Testis (tissue), 3 donors: ENCODE data around the gene TLCD1. TPM values are rescaled to one million over a fixed set of nuclear protein-coding genes. Genes with fewer than 3 reads are reported as not detected.
A peak's percentile ranks its signal among the peaks of the same experiment; 100 is the strongest.

Experiments used
- DNase-seq: peaks from one replicate; pipeline ENCODE4 v3.0.0-alpha.2; 2019
- H3K27ac ChIP-seq, 2 donors: fragments of 200-600 bp; sonication (generic); one replicate each; pipeline ENCODE4 v1.5.1; 2019
- H3K27me3 ChIP-seq: fragments of 200-600 bp; sonication (generic); one replicate; pipeline ENCODE4 v1.5.1; 2019
- H3K36me3 ChIP-seq: fragments of 200-600 bp; sonication (generic); one replicate; pipeline ENCODE4 v1.5.1; 2017; ENCODE audit warnings: low read depth; ENCODE audit errors: missing control alignments
- H3K4me1 ChIP-seq: fragments of 200-600 bp; sonication (generic); one replicate; pipeline ENCODE4 v1.5.1; 2019
- H3K4me3 ChIP-seq, 2 donors: fragments of 200-600 bp; sonication (generic); one replicate each; pipeline ENCODE4 v1.5.1; 2017 to 2019
- H3K9me3 ChIP-seq: fragments of 200-600 bp; sonication (generic); one replicate; pipeline ENCODE4 v1.5.1; 2017
- POLR2A ChIP-seq: fragments of 450-650 bp; IDR thresholded peaks from one replicate; pipeline ENCODE4 v1.6.1; 2017; ENCODE audit warnings: antibody characterized with exemption, mild to moderate bottlenecking, moderate library complexity
- WGBS, 2 donors: methylation state at CpG; one replicate each; pipeline ENCODE4 v1.1.5; 2018; 5-methylcytosine and 5-hydroxymethylcytosine counted together
- intact Hi-C: fragments of 100-400 bp; cut with DNase I; formaldehyde crosslinking; loops from one replicate; pipeline ENCODE4 v1.15.1; 2023; ENCODE audit warnings: low total_unique reads
- polyA plus RNA-seq: library from polyadenylated mRNA; stranded (reverse); fragments of 350-450 nt; fragmentation: Illumina TruSeq; extraction: RNeasy Lipid Tissue Mini Kit (QIAGEN cat#74804); gene quantifications from one replicate; pipeline ENCODE4 v1.2.3, GENCODE V29; 2014; ENCODE audit warnings: low read depth, low replicate concordance; ENCODE audit not compliant: insufficient read depth
- total RNA-seq, 2 donors: library from RNA; depleted of rRNA; stranded (reverse); fragments of >200 nt; gene quantifications; one replicate each; pipeline ENCODE4 v1.2.3, GENCODE V29; 2016
- TF ChIP-seq, protein P1 (sequence below), 3 experiments: fragments of 450-650 bp in 2 of 3; fragments of 200-600 bp in 1 of 3; sonication (generic) in 1 of 3; IDR thresholded peaks; one replicate each; pipeline ENCODE4 v1.5.1; 2016 to 2019; ENCODE audit warnings: antibody characterized with exemption in 3 of 3, mild to moderate bottlenecking in 2 of 3, moderate library complexity in 1 of 3

The TLCD1 gene
- total and polyA plus RNA-seq, 3 donors from 2014 or later: 4.2 to 18.0 (median 8.6) TPM

DNA sequence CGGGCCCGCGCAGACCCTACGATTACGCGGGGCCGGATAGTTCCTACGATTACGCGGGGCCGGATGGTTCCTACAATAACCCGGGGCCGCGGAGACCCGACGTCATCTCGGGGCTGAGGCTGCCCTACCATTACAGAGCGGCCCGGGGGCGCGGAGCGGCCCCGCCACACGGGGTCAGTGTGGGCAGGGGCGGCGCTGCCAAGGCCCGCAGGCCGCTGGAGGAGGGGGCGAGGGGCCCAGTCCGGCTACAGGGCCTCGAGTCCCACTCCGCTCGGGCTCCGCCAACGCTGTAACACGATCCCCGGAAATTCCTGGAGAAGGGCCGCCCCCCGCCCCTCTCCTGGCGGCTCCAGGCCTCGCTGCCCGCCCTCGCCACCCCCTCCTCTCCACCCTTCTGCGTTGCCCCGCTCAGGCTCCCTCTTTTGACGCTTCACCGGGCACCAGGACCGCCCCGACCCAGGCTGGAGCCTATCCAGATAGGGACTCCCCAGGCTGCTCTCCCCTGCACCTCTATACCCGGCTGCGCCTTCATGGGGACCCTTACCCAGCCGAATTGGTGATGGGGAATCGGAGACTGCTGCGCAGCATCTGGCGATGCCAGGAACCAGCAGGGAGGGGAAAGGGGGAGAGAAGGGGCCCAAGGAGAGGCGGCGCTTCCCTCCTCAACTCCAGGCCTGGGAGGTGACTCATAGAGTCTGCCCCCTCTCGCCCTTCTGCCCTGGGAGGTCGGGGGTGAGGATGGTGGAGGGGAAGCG lies 8.3 kb downstream of the TLCD1 start, which contains the start of gene RAB34:
Gene RAB34, minus strand, starts transcription at position 291 of the 755 bp plus-strand sequence. CDS start 602 bp downstream, outside the sequence.
- DNase-seq: peak; percentile 71
- Histone ChIP-seq H3K9me3 (no peaks in the 10 kb centered on the region), H3K4me1 (peaks cover 45% of the 10 kb centered on the region), H3K27me3 (no peaks in the 10 kb centered on the region), H3K27ac (peak within 1 kb of the TSS; percentile 89 to 92), H3K36me3 (no peaks in the 10 kb centered on the region), H3K4me3 (peak within 1 kb of the TSS; percentile 67 to 71)
- WGBS, 2 donors: 2 to 5% methylated on average over 6 to 47 of the region's 60 CpGs
- no peak for TF ChIP-seq POLR2A
- TF ChIP-seq, protein P1, sequence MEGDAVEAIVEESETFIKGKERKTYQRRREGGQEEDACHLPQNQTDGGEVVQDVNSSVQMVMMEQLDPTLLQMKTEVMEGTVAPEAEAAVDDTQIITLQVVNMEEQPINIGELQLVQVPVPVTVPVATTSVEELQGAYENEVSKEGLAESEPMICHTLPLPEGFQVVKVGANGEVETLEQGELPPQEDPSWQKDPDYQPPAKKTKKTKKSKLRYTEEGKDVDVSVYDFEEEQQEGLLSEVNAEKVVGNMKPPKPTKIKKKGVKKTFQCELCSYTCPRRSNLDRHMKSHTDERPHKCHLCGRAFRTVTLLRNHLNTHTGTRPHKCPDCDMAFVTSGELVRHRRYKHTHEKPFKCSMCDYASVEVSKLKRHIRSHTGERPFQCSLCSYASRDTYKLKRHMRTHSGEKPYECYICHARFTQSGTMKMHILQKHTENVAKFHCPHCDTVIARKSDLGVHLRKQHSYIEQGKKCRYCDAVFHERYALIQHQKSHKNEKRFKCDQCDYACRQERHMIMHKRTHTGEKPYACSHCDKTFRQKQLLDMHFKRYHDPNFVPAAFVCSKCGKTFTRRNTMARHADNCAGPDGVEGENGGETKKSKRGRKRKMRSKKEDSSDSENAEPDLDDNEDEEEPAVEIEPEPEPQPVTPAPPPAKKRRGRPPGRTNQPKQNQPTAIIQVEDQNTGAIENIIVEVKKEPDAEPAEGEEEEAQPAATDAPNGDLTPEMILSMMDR (IDR thresholded peaks at IDR 0.05): no peak
- intact Hi-C loops: no loop called here

DNA sequence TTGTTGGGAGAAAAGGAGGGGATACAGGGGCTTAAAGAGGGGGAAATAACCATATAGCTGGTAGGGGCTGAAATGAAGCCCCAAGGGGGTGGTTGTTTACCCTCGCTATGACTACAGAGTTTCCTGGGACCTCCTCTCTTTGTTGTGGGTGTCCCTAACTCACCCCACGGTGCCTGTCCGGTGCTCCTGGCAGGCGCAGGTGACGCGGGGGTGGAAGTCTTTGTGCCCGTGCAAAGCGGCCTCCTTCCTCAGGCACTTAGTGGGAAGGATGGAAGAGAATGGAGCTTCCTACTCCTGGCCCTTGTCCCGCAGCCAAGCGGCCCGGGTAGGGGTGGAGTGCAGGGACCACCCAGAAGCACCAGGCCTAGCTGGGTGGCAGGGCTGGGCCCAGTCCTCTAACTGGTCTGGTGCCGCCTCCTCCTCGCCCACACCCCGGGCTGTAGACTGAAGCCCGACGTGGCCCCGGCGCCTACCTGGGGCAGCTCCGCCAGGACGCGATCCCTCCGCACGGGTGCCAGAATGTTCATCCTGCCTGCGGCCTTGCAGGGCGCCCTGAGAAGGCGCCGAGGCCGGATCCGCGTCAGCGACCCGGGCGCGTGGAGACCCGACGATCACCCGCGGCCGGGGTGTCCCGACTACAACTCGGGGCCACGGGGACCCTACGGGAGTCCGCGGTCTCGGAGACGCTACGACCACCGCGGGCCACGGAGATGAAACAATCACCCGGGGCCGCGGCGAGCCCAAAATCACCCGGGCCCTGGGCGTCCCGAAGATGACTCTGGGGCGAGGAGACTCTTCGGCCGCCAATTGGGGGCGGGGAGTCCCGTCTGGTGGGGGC lies 9.1 kb downstream of the TLCD1 start:
- peak overlapping the region; percentile 67 to 71 for H3K4me3 ChIP-seq
- 8 to 33% methylated on average over 1 to 43 of the region's 63 CpGs for WGBS, 2 donors
- intact Hi-C loops: no loop called here

DNA sequence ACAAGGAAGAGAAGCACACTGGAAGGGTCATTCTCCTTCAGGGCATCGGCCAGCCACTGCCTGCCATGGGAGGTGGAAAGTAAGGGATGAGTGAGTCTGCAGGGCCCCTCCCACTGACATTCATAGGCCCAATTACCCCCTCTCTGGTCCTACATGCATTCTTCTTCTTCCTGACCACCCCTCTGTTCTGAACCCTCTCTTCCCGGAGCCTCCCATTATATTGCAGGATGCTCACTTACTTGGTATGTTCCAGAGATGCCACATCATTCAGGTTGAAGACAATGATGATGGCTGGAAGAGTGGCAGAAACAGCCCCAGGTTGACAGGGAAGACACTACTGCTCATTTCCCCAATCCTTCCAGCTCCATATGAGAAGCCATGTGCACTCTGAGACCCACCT lies 10.8 kb downstream of the TLCD1 start:
- Histone ChIP-seq H3K9me3 (no peaks in the 10 kb centered on the region), H3K36me3 (no peaks in the 10 kb centered on the region), H3K4me3 (no peak overlapping the region), H3K4me1 (peaks cover 39% of the 10 kb centered on the region), H3K27ac (no peak overlapping the region), H3K27me3 (no peaks in the 10 kb centered on the region)
- intact Hi-C loops: no loop called here
- WGBS, 2 donors: 93 to 99% methylated on average over 2 of the region's 2 CpGs
- TF ChIP-seq, protein P1 (IDR thresholded peaks at IDR 0.05): no peak
- TF ChIP-seq POLR2A: no peak
- DNase-seq: no peak

More for the DNA sequence above, 9.1 kb downstream of the TLCD1 start:
- Histone ChIP-seq H3K9me3 (no peaks in the 10 kb centered on the region), H3K27ac (peak overlapping the region; percentile 89 to 92), H3K4me1 (peaks cover 47% of the 10 kb centered on the region), H3K27me3 (no peaks in the 10 kb centered on the region), H3K36me3 (no peaks in the 10 kb centered on the region)
- DNase-seq: no peak
- TF ChIP-seq POLR2A: no peak
- TF ChIP-seq, protein P1 (IDR thresholded peaks at IDR 0.05): no peak

DNA sequence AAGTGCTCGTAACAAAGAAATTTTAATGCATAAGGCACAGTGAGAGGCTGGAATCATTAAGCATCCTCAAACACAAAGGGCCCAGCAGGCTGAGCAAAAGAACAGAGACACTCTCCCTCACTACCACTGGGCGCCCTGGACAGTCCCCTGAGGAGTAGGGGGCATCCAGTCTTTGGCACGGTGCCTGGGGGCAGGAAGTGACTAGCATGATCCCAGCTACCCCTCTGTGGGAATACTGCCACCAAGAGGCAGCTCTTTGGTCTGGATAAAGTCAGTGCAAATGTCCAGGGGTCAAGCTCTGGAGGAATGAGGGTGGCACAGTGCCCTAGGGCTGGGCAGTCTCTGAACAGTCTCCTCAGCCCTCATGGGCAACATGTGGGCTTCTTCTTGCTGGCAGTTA lies 11.8 kb downstream of the TLCD1 start:
- intact Hi-C loops: no loop called here
- TF ChIP-seq, protein P1 (IDR thresholded peaks at IDR 0.05): no peak
- TF ChIP-seq POLR2A: no peak

More for the DNA sequence above, 11.8 kb downstream of the TLCD1 start:
- Histone ChIP-seq H3K4me1 (peaks cover 45% of the 10 kb centered on the region), H3K27me3 (no peaks in the 10 kb centered on the region), H3K4me3 (no peak overlapping the region), H3K9me3 (no peaks in the 10 kb centered on the region), H3K27ac (no peak overlapping the region), H3K36me3 (no peaks in the 10 kb centered on the region)
- WGBS, 2 donors: 90 to 92% methylated on average over 2 to 3 of the region's 3 CpGs
- no peak for DNase-seq
